ENCODE results near the gene NAT14.
"Not testable (repeated sequence)": the region's sequence is repeated elsewhere in the genome, so short reads cannot be mapped to it uniquely, and the experiment has no call there.

The NAT14 gene

DNA sequence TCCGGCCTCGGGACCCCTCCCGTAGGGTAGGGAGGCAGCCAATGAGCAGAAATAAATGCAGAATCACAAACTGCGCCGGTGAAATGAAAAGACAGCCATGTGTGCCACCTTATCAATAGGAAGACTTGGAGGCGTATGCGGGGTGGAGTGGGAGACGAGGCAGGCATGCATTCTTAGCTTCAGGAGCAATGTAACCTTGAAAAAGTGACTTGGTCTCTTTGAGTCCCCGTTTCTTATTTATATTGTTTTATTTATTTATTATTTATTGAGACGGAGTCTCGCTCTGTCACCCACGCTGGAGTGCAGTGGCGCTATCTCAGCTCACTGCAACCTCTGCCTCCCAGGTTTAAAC, 19.2 kb downstream of the NAT14 start:
- no peak for DNase-seq

DNA sequence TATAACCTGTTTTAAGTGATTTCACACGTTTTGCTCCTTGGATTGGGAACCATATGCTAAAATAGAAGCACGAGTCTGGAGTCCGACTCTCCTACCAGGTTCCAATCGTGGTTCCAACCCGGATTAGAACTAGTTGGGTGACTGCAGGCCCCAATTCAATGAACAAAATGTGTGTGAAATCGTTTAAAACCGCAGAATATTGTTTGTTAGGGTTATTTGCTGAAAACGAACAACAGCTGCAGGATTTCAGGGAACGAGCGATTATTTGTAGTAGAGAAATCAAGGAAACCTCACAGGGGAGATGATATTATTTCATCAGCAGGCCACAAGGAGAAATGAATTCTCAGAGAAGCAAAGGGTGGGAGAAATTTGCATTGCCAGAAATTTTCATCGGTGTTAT, 20.0 kb downstream of the NAT14 start:
- DNase-seq: no peak

DNA sequence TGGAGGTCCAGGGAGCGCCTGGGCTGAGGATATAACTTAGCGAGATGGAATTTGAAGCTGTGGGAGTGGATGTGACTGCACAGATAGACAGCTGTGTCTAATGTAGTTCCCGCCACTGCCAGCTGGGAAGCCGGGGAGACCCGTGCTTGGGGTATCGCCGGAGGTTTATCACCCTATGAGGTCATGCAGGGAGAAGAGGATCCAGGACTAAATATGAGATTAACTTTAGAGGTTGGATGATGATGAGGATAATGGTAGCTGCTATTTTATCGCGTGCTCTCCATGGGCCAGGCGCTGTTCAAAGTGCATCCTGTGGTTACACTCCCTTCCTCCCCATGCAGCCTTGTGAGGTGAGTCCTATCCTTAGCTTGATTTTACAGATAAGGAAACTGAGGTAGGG, 23.1 kb downstream of the NAT14 start:
- DNase-seq: no peak

DNA sequence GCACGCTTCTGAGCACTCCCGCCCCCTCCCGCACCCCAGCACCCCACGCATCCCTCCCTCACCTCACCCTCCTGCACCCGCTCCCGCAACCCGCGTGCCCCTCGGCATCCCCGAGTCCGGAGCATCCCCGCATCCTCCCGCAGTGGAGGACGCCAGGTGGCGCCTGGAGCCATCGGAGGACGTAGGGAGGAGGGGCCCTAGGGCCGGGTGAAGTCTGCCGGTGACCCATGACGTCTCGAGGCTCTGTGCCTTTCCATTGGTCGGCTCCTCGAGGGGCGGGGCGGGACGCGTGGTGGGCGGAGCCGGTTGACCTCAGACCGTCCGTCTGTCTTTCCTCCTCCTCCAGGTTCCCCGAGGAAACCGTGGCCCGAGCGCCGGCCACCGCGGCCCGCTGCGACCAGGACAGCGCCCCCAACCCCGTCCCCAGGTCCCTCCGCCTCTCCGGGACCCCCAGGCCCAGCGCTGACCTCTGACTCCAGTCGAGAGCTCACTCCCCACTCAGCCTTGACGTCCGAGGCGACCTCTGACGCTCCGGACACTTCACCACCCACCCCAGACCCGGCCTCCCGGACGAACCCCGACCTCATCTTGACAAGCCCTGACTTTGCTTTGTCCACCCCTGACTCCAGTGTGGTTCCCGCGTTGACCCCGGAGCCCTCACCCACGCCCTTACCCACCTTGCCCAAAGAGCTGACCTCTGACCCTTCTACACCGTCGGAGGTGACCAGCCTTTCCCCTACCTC, 32.1 kb downstream of the NAT14 start:
- peak; percentile 78 for DNase-seq

DNA sequence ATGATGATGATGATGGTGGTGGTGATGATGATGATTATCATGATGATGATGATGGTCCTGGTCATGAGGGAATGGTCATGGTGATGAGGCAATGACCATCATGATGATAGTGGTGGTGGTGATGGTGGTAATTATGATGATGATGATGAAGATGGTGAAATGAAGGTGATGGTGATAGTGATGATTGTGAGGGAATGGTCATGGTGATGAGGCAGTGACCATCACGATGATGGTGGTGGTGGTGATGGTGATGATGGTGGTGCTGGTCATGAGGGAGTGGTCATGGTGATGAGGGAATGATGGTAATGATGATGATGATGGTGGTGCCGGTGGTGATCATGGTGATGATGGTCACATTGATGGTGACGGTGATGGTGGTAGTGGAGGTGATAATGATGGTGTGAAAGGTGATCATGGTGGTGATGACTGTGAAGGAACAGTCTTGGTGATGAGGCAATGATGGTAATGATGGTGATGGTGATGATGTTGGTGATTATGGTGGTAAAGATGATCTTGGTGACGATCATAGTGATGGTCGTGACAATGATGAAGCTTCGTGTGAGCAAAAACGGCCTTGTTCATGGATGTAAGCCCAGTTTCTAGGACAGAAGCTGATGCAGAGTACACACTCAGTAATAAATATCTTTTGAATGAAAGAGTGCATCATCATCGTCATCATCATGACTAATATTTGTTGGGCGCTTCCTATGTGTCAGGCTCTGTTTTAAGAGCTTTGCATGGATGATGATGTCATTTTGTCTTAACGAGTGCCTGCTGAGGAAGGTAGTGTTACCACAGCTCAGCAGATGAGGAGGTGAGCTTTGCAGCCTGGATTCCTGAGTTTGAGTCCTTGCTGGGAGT, 34.7 kb downstream of the NAT14 start:
- no peak for DNase-seq

DNA sequence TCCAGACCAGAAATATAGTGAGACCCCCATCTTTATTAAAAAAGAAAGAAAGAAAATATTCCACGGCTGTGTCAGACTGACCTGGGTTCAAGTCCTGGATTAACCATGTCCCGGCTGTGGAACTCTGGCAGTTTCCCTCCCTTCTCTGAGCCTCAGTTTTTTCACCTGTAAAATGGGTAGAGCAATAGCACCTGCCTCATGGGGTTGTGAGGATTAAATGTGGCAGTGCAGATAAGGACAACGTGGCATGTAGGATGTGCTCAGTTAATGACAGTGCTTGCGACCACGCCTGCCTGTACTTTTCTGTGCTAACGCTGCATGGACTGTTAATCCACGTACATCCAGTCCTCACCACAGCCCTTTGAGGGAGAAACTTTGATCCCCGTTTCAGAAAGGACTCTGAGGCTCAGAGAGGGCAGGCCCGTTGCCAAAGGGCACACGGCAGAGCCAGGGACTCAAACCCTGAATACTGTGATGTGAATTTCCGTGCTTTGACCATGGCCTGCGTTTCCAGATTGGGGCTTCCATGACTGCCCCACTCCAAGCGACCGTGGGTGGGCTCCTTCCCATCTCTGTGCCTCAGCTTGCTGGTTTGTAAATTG, 35.8 kb downstream of the NAT14 start:
- DNase-seq: no peak

DNA sequence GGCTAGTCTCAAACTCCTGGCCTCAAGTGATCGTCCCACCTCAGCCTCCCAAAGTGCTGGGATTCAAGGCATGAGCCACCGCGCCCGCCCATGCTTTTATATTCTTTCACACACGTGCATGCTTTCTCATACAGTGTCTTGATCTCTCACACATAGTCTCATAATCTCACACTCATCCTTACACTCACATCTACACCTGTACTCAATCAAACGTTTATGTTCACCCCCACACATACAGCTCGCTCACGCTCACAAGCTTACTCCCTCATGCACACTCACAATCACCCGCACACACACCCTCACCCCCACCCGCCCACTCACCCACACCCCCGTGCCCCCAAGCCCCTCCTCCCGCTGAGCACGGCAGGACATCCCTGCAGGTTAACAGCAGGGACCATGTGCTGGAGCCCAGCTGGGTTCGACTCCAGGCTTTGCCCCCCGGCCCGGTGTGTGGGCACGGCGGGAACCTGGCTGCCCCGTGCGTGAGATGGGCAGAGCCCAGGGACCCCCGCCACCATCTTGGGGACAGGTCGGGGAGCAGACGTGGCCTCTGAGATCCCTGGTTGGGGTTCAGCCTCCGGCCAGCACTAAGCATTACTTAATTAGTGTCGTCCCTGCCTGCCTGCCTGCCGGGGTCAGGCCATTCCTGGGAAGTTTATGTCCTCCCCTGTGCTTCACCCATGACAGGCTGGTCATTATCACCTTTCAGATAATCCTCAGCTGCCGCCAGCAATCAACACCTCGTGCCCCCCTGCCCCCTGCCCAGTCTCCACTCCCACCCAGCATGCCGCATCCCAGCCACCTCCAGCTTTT, 40.5 kb downstream of the NAT14 start:
- DNase-seq: no peak

DNA sequence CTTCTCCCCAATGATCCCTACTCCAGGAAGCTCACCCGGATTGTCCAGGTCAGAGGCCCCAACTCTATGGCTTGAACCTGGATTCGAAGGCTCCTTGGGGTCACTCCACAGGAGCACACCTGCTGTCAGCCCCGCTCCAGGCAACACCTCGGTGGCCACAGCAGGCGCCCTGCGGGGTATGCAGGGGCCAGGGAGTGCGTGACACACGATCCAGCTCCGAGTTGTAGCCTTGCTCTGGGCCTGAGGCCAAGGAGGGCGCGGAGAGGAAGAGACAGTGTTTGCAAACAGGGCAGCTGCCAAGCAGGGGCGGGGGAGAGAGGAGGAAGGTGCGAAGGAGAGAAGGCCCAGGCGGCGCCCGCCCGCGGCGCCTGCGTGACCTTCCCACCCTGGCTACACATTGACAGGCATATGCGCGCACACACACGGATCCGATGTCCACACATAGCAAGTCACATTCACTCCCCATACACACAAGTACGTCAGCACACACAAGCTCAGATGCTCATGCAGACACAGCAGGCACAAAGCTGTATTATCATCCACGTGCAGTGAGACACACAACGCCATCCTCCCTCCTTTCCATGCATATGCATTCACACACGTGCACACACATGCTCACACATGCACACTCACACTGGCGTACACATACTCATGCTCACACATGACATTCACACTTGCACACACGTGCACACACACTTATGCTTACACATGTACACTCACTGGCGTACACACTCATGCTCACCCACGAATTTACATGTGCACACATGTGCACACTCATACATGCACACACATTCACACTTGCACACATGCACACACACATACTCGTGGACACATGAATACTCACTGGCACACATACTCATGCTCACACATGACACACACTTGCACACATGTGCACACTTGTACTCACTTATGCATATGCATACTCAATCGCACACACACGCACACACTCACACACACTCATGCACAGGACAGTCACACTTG, 41.5 kb downstream of the NAT14 start:
- no peak for DNase-seq

DNA sequence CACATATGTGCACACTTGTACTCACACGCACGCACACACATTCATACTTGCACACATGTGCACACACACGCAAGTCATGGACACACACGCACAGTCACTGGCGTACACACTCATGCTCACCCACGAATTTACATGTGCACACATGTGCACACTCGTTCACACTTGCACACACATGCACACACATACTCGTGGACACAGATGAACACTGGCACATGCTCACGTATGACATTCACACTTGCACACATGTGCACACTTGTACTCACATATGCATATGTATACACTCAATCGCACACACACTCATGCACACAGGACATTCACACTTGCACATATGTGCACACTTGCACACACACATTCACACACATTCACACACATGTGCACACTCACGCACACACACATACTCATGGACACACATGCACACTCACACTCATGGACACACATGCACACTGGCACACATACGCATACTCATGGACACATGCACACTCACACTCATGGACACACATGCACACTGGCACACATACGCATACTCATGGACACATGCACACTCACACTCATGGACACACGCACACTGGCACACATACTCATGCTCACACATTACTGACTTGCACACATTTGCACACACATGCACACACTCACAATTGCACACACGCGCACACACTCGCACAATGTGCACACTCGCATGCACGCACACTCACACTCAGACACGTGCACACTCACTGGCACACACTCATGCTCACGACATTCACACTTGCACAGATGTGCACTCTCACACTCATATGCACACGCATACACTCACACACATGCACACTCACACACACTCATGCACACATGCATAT, 42.4 kb downstream of the NAT14 start:
- DNase-seq: no peak

DNA sequence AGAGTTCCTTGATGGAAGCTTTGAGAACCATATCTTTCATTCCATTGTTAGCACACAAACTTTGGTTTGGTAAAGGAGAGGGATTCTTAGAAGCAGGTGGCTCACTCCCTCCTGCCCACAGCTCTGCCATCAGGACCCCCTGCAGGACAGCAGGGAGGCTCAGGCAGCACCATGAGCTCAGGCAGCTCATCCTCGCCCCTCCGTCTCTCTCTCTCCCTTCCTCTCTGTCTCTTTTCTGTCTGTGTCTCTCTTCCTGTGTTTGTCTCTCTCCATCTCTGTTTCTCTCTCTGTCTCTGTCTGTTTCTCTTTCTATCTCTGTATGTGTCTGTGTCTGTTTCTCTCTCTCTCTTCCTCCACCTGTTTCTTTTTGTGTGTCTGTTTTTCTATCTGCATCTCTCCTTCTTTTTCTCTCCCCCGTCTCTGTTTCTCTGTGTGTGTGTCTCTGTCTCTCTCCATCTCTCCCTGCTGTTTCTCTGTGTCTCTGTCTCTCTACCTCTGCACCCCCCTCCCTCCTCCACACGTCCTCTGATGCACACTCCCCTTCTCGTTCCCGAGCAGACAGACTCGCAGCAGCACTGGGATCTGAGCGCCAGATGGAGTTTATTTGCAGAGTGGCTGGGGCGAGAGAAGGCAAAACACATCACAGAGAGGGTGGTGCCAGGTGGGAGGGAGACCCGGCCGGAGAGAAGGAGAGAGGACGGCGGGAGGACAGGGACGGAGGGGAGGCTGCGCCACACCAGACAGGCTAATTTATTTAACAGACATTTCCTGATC, 43.2 kb downstream of the NAT14 start:
- no peak for DNase-seq

DNA sequence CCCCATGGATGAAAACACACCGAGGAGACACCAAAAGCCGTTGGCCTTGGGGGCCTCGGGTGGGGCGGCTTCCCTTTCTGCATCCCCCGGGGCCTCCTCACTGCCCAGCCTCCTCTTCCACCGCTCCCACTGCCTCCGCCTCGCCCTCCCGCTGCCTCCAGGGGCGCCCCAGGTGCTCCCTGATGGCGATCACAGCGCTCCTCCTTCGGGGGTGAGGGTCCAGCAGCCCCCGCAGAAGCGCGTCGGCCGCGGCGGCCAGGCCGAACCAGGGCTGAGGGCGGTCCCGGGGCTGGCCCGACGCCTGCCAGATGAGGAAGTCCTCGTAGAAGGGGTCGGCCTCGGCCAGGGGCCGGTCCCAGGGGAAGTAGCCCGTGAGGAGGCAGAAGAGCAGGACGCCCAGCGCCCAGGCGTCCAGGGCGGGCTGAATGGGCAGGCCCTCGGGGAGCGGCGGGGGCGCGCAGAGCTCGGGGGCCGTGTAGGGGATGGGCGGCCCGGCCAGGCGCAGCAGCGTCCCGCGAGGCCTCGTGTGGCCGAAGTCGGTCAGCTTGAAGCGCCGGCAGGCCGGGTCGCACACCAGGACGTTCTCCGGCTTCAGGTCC, 44.7 kb downstream of the NAT14 start:
- no peak for DNase-seq

DNA sequence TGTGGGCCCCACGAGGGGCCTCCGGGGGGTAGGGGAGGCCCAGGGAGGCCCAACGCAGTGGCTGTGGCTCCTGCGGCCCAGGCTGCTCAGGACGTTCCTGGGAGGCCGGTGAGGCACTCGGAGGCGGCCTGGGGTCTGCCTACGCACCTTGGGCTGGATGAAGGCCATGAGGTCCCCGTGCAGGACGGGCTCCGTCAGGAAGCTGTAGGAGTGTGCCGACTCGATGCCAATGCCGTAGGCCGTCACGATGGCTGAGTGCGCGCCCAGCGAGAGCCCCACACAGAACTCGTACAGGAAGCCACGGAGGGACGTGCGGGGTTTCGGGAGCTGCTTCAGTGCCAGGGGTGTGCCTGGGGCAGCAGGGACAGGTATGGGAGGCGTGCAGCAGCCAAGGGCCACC, 46.0 kb downstream of the NAT14 start:
- no peak for DNase-seq

DNA sequence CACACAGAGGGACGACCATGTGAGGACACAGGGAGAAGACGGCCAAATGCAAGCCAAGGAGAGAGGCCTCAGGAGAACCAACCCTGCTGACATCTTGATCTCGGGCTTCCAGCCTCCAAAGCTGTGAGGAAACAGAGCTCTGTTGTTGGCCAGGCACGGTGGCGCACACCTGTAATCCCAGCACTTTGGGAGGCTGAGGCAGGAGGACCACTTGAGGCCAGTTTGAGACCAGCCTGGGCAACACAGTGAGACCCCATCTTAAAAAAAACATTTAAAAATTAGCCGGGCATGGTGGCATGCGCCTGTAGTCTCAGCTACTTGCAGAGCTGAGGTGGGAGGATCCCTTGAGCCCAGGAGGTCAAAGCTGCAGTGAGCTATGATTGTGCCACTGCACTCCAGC, 49.3 kb downstream of the NAT14 start:
- DNase-seq: not testable (repeated sequence)

DNA sequence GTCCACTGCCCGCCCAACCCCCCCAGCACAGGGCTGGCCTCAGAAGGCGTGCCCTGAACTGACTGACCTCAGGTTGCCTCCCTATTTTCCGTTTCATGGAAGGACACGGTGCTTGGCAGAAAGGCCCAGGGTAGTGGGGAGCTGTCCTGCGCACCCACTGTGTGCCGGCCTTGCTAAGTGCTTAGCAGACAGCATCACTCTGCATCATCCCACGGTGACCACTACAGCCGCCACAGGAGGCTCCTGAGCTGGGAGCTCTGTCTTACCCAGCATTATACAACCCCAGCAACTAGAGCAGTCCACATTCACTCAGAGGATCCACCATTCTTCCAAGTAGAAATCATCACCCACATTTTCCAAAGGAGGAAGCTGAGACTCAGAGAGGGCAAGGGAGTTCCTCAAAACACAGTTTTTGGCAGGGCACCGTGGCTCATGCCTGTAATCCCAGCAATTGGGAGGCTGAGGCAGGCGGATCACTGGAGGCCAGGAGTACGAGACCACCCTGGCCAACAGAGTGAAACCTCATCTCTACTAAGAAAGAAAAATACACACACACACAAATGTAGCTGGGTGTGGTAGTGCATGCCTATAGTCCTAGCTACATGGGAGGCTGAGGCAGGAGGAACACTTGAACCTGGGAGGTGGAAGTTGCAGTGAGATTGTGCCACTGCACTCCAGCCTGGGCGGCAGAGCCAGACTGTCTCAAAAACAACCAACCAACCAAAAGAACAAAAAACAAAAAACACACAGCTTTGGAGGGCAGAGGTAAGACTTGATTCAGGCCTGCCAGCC, 50.4 kb downstream of the NAT14 start:
- DNase-seq: no peak

DNA sequence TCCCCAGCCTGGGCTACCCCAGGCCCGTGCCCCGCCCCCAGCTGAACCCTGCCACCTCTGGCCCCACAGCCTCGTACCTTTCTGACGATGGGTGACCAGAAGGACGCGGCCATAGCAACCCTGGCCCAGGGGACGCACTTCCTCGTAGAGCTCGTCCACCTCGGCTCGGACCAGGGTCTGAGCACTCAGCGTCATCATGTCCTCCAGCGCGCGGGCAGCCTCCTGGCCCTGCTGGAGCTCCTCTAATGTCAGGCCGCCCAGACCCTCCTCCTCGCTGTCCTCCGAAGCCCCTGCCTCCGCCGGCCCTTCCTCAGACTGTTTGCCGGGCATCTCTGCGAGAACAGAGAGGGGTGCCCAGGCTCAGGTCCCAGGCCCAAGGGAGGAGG, 51.0 kb downstream of the NAT14 start:
- no peak for DNase-seq

DNA sequence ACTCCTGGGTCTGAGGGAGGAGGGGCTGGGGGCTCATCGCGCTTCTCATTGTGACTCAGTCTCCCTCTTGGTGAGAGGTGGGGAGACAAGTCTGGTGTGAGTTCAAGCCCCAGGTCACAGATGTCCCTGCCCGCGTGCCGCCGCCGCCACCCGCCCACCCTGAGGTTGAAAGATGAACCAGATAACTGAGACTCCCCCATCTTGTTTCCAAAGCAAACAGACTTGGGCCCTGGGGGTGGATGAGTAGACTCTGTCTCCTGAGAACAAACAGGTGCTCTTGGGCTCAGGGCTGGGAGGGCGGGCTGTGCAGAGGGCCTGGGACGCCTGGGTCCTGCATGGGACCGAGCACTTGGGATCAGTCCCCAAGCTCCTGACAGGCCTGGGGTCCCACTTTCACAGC, 51.4 kb downstream of the NAT14 start:
- no peak for DNase-seq

Measured in NCI-H1048 (cell line).